ENCODE results near the gene CMIP. TPM values are rescaled to one million over a fixed set of nuclear protein-coding genes. Genes with fewer than 3 reads are reported as not detected.

CMIP gene
- total RNA-seq, 2 donors from 2014 or later: 30.1 to 95.1 TPM

- H3K27ac ChIP-seq: no peak overlapping the region
- WGBS: 93% methylated on average over 8 of the region's 8 CpGs
- no peak for DNase-seq (ENCODE audit: low spot score)
- H3K9me3 ChIP-seq: no peaks in the 10 kb centered on the region
- no peaks in the 10 kb centered on the region for H3K27me3 ChIP-seq (replicated peaks; ENCODE audit: insufficient read depth)
- no peak for TF ChIP-seq POLR2AphosphoS5 (IDR thresholded peaks at IDR 0.05)
- TF ChIP-seq POLR2A (IDR thresholded peaks at IDR 0.05): no peak
- TF ChIP-seq CTCF (IDR thresholded peaks at IDR 0.05): no peak
- H3K4me3 ChIP-seq: no peak overlapping the region
- H3K36me3 ChIP-seq: no peaks in the 10 kb centered on the region
- intact Hi-C loops (cut with DNase I): no loop called here
- H3K4me1 ChIP-seq (replicated peaks): peaks cover 7% of the 10 kb centered on the region
Observed at GRCh38 chr16:81560979-81561657, 116.5 kb downstream of the CMIP start.

- Histone ChIP-seq H3K36me3 (no peaks in the 10 kb centered on the region), H3K4me3 (no peak overlapping the region), H3K27me3 (replicated peaks; ENCODE audit: insufficient read depth) (no peaks in the 10 kb centered on the region), H3K9me3 (no peaks in the 10 kb centered on the region), H3K4me1 (replicated peaks) (peaks cover 7% of the 10 kb centered on the region), H3K27ac (no peak overlapping the region)
- no peak for DNase-seq (ENCODE audit: low spot score)
- intact Hi-C loops (cut with DNase I): no loop called here
- TF ChIP-seq CTCF (IDR thresholded peaks at IDR 0.05): no peak
- no peak for TF ChIP-seq POLR2AphosphoS5 (IDR thresholded peaks at IDR 0.05)
- TF ChIP-seq POLR2A (IDR thresholded peaks at IDR 0.05): no peak
- WGBS: 68% methylated on average over 6 of the region's 8 CpGs
Observed at GRCh38 chr16:81562174-81562849, 117.7 kb downstream of the CMIP start.

- no peaks in the 10 kb centered on the region for H3K36me3 ChIP-seq
- H3K9me3 ChIP-seq: no peaks in the 10 kb centered on the region
- intact Hi-C loops (cut with DNase I): no loop called here
- no peak for DNase-seq (ENCODE audit: low spot score)
- 86% methylated on average over 8 of the region's 8 CpGs for WGBS
- no peak overlapping the region for H3K27ac ChIP-seq
- H3K27me3 ChIP-seq (replicated peaks; ENCODE audit: insufficient read depth): no peaks in the 10 kb centered on the region
- no peak overlapping the region for H3K4me3 ChIP-seq
- H3K4me1 ChIP-seq (replicated peaks): peaks cover 7% of the 10 kb centered on the region
- TF ChIP-seq POLR2AphosphoS5 (IDR thresholded peaks at IDR 0.05) (no peak), POLR2A (IDR thresholded peaks at IDR 0.05) (no peak), CTCF (IDR thresholded peaks at IDR 0.05) (no peak)
Observed at GRCh38 chr16:81562926-81563325, 118.3 kb downstream of the CMIP start.

- 36% methylated on average over 10 of the region's 10 CpGs for WGBS
- Histone ChIP-seq H3K27me3 (replicated peaks; ENCODE audit: insufficient read depth) (no peaks in the 10 kb centered on the region), H3K36me3 (no peaks in the 10 kb centered on the region), H3K9me3 (no peaks in the 10 kb centered on the region), H3K4me1 (replicated peaks) (no peaks in the 10 kb centered on the region), H3K27ac (no peak overlapping the region), H3K4me3 (no peak overlapping the region)
- intact Hi-C loops (cut with DNase I): no loop called here
- TF ChIP-seq POLR2AphosphoS5 (IDR thresholded peaks at IDR 0.05) (no peak), CTCF (IDR thresholded peaks at IDR 0.05) (no peak), POLR2A (IDR thresholded peaks at IDR 0.05) (no peak)
- no peak for DNase-seq (ENCODE audit: low spot score)
Observed at GRCh38 chr16:81564421-81564911, 119.9 kb downstream of the CMIP start.

Measured in prostate gland (tissue), 2 donors.